Heart left ventricle (tissue), 16 donors: ENCODE results near the gene NARS2. TPM values are rescaled to one million over a fixed set of nuclear protein-coding genes. Genes with fewer than 3 reads are reported as not detected.

Experiments
- ATAC-seq, 4 donors: fragments of 200-7000 bp; cut with Tn5 transposase; one replicate each; pipeline ENCODE4 v1.9.1; 2020 to 2022; ENCODE audit warnings: moderate library complexity in 4 of 4, mild to moderate bottlenecking in 3 of 4, moderate number of reproducible peaks in 1 of 4
- DNase-seq, 5 donors: peaks; one replicate each; pipeline ENCODE4 v3.0.0-alpha.2; 2020
- H3K27ac ChIP-seq, 12 donors: fragments of 200-600 bp; sonication (generic) in 4 of 12; one replicate each; pipeline versions ENCODE4 v1.5.0 to v1.8.0; 2016 to 2022; ENCODE audit warnings: mild to moderate bottlenecking in 2 of 12
- H3K27me3 ChIP-seq, 9 donors: fragments of 200-600 bp; sonication (generic) in 2 of 9; one replicate each; pipeline versions ENCODE4 v1.5.1 to v1.8.0; 2016 to 2022; ENCODE audit warnings: mild to moderate bottlenecking in 3 of 9
- H3K36me3 ChIP-seq, 9 donors: fragments of 200-600 bp; sonication (generic) in 2 of 9; one replicate each; pipeline versions ENCODE4 v1.5.0 to v1.8.0; 2018 to 2022; ENCODE audit warnings: mild to moderate bottlenecking in 2 of 9
- H3K4me1 ChIP-seq, 12 donors: fragments of 200-600 bp; sonication (generic) in 4 of 12; one replicate each; pipeline versions ENCODE4 v1.5.0 to v1.8.0; 2016 to 2022; ENCODE audit warnings: mild to moderate bottlenecking in 3 of 12
- H3K4me3 ChIP-seq, 12 donors: fragments of 200-600 bp; sonication (generic) in 4 of 12; one replicate each; pipeline versions ENCODE4 v1.5.0 to v1.8.0; 2017 to 2022; ENCODE audit warnings: mild to moderate bottlenecking in 9 of 12, moderate library complexity in 4 of 12
- H3K9me3 ChIP-seq, 12 donors: fragments of 200-600 bp; sonication (generic) in 4 of 12; one replicate each; pipeline versions ENCODE4 v1.5.0 to v1.8.0; 2016 to 2022; ENCODE audit warnings: mild to moderate bottlenecking in 1 of 12
- CTCF ChIP-seq, 12 donors: fragments of 200-600 bp; sonication (generic) in 4 of 12; IDR thresholded peaks; one replicate each; pipeline versions ENCODE4 v1.5.0 to v1.8.0; 2018 to 2022; ENCODE audit warnings: antibody characterized with exemption in 12 of 12, mild to moderate bottlenecking in 5 of 12
- POLR2A ChIP-seq, 2 donors: fragments of 450-650 bp; IDR thresholded peaks; one replicate each; pipeline ENCODE4 v1.6.1; 2017; ENCODE audit warnings: antibody characterized with exemption in 2 of 2, mild to moderate bottlenecking in 2 of 2, moderate library complexity in 2 of 2
- WGBS, 4 donors: extraction: QIAGEN DNeasy Blood & Tissue Kit in 2 of 4; methylation state at CpG; one replicate each; pipeline versions ENCODE4 v1.1.5 to v1.1.7; 2013 to 2018; 5-methylcytosine and 5-hydroxymethylcytosine counted together
- intact Hi-C, 10 donors: fragments of 100-400 bp; cut with DNase I; formaldehyde crosslinking; loops; one replicate each; pipeline versions ENCODE4 v1.11.1 to v1.14.2; 2022
- polyA plus RNA-seq, 2 donors: library from polyadenylated mRNA; stranded (reverse); fragments of 200-250 nt; gene quantifications; one replicate each; pipeline ENCODE4 v1.2.3, GENCODE V29; 2013
- total RNA-seq, 9 donors: library from RNA; depleted of rRNA in 2 of 9; stranded (reverse); fragments of >200 nt in 2 of 9; fragmentation: NEBNext Ultra II Directional in 3 of 9; extraction: Animal tissue kit (Norgen Biotek cat#: 25700) in 3 of 9; gene quantifications; one replicate each; pipeline versions ENCODE4 v1.1.0 to v1.2.4, GENCODE V29; 2016 to 2023
- donor health status: ischemic (EF 13 %, LVEDD 7.1; RV severe dilation, severe dysfunction).
- donor health status: healthy with polysubstance abuse.
- donor health status: DM: no; HTN: yes; CAD: no.
- donor health status: DM: no; HTN: no; CAD: no.
- donor health status: ischemic (EF 25% LVEDD 6.9; RV normal size, moderate dysfunction).
- donor health status: ischemic (EF 25% LVEDD 5.7; RV mildly dilated, moderate dysfunction).
- donor health status: healthy.
- donor health status: DM: yes; HTN: yes; CAD: no.
- donor health status: ischemic (EF 35%, LVEDD 5.7; RV mildly dilated, moderate dysfunction).
- donor health status: nonischemic (EF 11% LVEDD 7.7; RV severe dilation, severe dysfunction).
- donor health status: DM: yes; HTN: yes; CAD: no.
- donor health status: PGD.
- donor health status: ischemic (EF 29% LVEDD 5.4; RV normal size, mild dysfunction).
- donor health status: nonischemic (EF 23%, LVEDD 6.1; RV moderate dilation, normal function).

NARS2 gene
- total and polyA plus RNA-seq, 11 donors = 9.9 to 23.2 (median 15.8) TPM

GRCh38 chr11:78418584-78419211 is 156.0 kb downstream of the NARS2 start:
- Histone ChIP-seq H3K4me3 (peak overlapping the region in 11 of 12 donors; percentile 63 to 100 (median 86)), H3K27me3 (no peaks in the 10 kb centered on the region), H3K36me3 (no peaks in the 10 kb centered on the region), H3K9me3 (no peaks in the 10 kb centered on the region), H3K4me1 (peaks cover 0 to 60% (median 32%) of the 10 kb centered on the region in 12 donors), H3K27ac (peak overlapping the region in 11 of 12 donors; percentile 21 to 99 (median 95))
- WGBS, 4 donors = 35 to 46% (median 41%) methylated on average over 11 of the region's 11 CpGs
- intact Hi-C loops = loop anchor here (2.0 to 10.0 kb wide), 13 partner anchors 64 to 281 kb away; partner anchors contain the start of genes ALG8 (in 1 of the 10), KCTD21 (in 1 of the 10) and USP35 (in 1 of the 10)
- TF ChIP-seq CTCF (IDR thresholded peaks at IDR 0.05) (no peak), POLR2A (IDR thresholded peaks at IDR 0.05) (no peak)
- DNase-seq = no peak
- no peak for ATAC-seq

- Histone ChIP-seq H3K4me3 (peak overlapping the region; percentile 54 to 100 (median 84)), H3K27ac (peak overlapping the region; percentile 84 to 99 (median 96)), H3K27me3 (no peaks in the 10 kb centered on the region), H3K9me3 (no peaks in the 10 kb centered on the region), H3K4me1 (peaks cover 0 to 60% (median 32%) of the 10 kb centered on the region in 12 donors), H3K36me3 (no peaks in the 10 kb centered on the region)
- DNase-seq = peak; percentile 87 to 92 (median 89)
- ATAC-seq = peak; percentile 18 to 77 (median 60)
- 1 to 2% (median 1%) methylated on average over 26 to 68 of the region's 68 CpGs for WGBS, 4 donors
- TF ChIP-seq CTCF (IDR thresholded peaks at IDR 0.05) = peak in 4 of 12 donors; percentile 17 to 43 (median 34)
- TF ChIP-seq POLR2A (IDR thresholded peaks at IDR 0.05) = peak; percentile 28 to 75
- intact Hi-C loops = loop anchor here (2.0 to 10.0 kb wide), 13 partner anchors 63 to 281 kb away; partner anchors contain the start of genes ALG8 (in 1 of the 10), KCTD21 (in 1 of the 10) and USP35 (in 1 of the 10)
Observed at GRCh38 chr11:78417888-78418583, 156.6 kb downstream of the NARS2 start.

GRCh38 chr11:78417175-78417887 is 157.3 kb downstream of the NARS2 start, which contains the start of gene GAB2:
Gene GAB2 (minus strand): TSS chr11:78417820. CDS start chr11:78417720, 100 bp downstream.
- no peak for ATAC-seq
- 0 to 1% (median 1%) methylated on average over 17 to 93 of the region's 93 CpGs for WGBS, 4 donors
- Histone ChIP-seq H3K36me3 (no peaks in the 10 kb centered on the region), H3K27me3 (no peaks in the 10 kb centered on the region), H3K9me3 (no peaks in the 10 kb centered on the region), H3K4me3 (peak within 1 kb of the TSS; percentile 58 to 100 (median 88)), H3K4me1 (peaks cover 0 to 60% (median 32%) of the 10 kb centered on the region in 12 donors), H3K27ac (peak within 1 kb of the TSS; percentile 94 to 99 (median 97))
- DNase-seq = peak in 2 of 5 donors; percentile 40 to 73
- intact Hi-C loops = loop anchor here (2.0 to 10.0 kb wide), 13 partner anchors 63 to 280 kb away; partner anchors contain the start of genes ALG8 (in 1 of the 10), KCTD21 (in 1 of the 10) and USP35 (in 1 of the 10)
- peak in 2 of 12 donors; percentile 1 to 12 for TF ChIP-seq CTCF (IDR thresholded peaks at IDR 0.05)
- no peak for TF ChIP-seq POLR2A (IDR thresholded peaks at IDR 0.05)
